IPS-18c (cell line): ENCODE data around the gene CLDN15.
A peak's percentile ranks its signal among the peaks of the same experiment; 100 is the strongest.

Experiments
- H3K4me3 ChIP-seq: 2 replicates; pipeline ENCODE4 v1.7.0; 2013; ENCODE audit warnings: low read depth, mild to moderate bottlenecking, low read length, moderate library complexity; ENCODE audit not compliant: insufficient read depth
- H3K9me3 ChIP-seq: one replicate; pipeline ENCODE4 v1.6.1; 2013; ENCODE audit warnings: mild to moderate bottlenecking, low read length, moderate library complexity; ENCODE audit not compliant: control insufficient read depth, insufficient read depth

The CLDN15 gene

DNA sequence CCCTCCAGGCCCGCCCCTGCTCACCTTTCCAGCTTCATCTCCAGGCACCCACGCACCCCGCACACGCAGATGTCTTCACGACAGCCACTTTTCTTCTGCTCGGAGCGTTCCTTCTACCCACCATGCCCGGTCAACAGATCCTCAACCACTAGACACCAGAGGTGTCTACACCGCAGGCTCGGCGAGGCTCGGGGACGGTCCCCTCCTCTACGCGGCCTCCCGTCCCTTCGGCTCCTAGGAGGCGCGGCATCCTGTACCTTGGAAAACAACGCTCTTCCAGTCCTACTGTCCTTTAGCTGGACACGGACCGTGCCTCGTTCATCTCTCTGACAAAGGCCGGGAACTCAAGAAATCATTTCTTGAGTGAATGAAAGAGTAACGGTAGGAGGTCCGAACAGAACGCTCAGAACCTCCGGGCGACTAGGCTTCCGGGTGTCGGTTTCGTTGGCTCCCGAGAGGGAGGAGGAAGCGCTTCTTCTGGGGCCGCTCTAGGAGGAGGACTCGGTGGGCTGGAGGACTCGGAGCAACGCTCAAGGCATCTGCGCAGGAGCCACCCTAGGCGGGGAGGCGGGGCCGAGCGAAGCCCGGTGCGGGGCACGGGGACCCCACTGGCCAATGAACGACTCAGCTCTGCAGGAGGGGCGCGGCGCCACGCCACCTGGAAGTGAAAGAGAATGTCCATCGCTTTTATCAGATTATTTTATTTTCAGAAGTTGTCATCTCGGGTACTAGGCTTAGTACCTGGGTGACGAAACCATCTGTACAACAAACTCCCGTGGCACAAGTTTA lies 14.5 kb upstream of the CLDN15 start:
- no peaks in the 10 kb centered on the region for H3K9me3 ChIP-seq
- H3K4me3 ChIP-seq, result peak overlapping the region; percentile 96

DNA sequence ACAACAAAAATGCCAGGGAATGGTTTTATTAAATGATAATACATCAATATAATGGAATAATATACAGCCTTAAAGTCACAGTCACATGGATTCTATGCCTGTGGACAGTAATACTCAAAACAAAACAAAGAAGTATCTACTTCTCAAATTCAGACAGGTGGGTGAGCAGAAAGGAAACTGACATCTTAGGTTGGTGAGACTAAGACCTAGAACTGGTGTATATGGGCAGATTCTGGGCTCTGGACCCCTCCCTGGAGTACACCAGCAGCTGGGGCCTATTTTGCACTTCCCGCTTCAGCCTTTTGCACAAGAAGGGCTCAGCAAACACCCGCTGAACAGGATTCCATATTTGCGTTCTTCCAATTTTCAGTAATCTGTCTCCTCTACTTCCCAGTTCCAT lies 12.7 kb upstream of the CLDN15 start:
- Histone ChIP-seq H3K4me3 (no peak overlapping the region), H3K9me3 (no peaks in the 10 kb centered on the region)

DNA sequence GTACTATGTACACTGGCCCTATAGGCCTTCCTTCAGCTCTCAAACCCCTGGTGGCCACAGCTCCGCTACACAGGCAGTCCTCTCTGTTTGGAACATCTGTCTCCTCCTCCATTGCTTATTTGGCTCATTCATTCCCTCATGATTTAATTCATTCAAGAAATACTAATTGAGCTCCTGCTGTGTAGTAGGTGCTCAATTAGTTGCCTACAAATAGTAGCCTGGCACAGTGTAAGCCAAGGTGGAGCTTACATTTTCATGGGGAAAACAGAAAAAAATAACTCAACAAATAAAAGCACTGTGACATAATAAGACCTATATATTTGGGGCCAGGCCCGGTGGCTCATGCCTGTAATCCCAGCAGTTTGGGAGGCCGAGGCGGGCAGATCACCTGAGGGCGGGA lies 10.7 kb upstream of the CLDN15 start:
- no peak overlapping the region for H3K4me3 ChIP-seq
- no peaks in the 10 kb centered on the region for H3K9me3 ChIP-seq

DNA sequence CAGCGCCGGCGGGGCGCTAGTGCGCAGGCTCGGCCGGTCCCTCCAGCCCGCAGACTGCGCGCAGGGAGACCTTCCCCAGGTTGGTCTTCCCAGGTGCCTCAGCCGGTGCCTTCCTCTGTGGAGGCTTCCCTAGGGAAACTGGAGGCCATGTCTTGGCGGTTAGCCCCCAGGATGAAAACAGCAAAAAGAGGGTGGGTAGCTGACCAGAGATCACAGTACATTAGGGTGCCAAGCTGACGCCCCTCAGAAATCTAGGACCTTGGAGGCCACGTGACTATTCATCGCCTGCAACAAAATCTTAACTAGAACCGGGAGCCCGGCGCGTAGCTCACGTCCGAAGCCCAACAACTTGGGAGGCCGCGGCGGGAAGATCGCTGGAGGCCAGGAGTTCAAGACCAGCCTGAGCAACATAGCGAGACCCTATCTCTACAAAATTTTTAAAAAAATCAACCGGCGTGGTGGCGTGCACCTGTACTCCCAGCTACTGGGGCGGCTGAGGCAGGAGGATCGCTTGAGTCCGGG lies 7.6 kb upstream of the CLDN15 start:
- Histone ChIP-seq H3K4me3 (peak overlapping the region; percentile 73), H3K9me3 (no peaks in the 10 kb centered on the region)

DNA sequence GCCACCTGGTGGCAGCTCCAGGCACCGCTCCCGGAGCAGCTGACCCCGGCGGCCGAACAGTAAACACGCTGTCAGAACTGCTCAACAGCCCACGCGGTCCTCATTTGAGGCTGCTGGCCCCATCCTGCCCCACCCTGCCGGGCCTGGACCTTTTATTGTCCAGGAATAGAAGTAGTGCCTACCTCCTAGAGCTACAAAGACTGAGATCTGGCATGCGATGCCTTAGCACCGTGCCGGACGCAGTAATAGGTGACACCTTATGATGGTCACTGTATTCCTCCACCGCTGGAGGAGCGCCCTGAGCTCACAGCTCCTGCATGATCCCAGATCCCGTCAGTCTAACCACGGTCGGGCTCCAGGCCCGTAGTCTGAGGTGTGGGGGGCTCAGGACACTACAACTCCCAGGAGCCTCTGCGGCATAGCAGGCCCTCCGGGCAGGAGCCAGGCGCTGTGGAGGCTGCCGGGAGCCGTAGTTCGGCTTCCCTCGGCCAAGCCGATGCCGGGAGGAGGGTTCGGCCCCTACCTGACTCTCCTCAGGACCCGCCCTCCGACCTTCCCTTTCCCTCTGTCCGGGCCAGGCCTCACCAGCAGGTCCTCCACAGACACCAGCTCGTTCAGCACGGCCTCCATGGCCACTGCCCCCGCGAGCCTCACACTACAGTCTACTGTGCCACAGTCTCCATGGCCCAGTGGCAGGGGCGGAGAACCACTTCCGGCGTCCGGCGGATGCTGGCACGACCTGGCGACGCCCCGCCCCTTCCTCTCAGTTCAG lies 7.0 kb upstream of the CLDN15 start, which contains the start of gene FIS1:
Gene FIS1 (minus strand): TSS at position 707 of the 772 bp plus-strand sequence. CDS start 77 bp downstream, at position 630.
- H3K4me3 ChIP-seq, result peak within 1 kb of the TSS; percentile 73
- no peaks in the 10 kb centered on the region for H3K9me3 ChIP-seq

DNA sequence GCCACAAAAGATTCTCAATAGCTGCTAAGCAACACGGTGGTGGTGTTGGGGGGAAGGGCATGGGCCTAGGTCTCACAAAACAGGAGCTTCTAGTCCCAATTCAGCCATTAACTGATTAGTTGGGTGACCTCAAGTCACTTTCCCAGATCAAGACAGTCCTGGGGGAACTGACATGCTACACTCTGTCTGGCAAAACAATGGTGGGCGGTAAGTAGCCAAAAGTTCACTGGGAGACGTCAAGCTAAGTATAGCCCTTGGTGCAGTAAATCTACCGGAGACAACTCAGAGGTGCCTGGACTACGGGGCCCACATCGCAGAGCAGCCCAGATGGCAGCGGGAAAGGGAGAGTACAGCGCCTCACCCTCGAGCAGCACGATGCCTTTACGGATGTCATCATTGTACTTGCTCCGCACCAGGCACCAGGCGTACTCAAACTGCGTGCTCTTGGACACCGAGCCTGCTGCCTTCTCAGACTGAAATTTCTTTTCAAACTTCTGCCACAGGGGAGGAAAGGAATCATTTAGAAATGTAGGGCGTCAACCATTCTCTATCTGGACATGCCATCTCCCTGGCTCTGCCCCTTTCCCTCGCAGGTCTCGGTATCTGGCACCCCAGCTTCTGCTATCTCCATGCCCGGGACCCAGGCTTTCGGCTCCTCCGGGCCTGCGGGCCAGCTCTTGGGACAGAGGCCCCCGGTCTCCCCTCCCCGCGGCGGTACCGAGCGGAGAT lies 6.2 kb upstream of the CLDN15 start:
- H3K4me3 ChIP-seq, result peak overlapping the region; percentile 73
- no peaks in the 10 kb centered on the region for H3K9me3 ChIP-seq

DNA sequence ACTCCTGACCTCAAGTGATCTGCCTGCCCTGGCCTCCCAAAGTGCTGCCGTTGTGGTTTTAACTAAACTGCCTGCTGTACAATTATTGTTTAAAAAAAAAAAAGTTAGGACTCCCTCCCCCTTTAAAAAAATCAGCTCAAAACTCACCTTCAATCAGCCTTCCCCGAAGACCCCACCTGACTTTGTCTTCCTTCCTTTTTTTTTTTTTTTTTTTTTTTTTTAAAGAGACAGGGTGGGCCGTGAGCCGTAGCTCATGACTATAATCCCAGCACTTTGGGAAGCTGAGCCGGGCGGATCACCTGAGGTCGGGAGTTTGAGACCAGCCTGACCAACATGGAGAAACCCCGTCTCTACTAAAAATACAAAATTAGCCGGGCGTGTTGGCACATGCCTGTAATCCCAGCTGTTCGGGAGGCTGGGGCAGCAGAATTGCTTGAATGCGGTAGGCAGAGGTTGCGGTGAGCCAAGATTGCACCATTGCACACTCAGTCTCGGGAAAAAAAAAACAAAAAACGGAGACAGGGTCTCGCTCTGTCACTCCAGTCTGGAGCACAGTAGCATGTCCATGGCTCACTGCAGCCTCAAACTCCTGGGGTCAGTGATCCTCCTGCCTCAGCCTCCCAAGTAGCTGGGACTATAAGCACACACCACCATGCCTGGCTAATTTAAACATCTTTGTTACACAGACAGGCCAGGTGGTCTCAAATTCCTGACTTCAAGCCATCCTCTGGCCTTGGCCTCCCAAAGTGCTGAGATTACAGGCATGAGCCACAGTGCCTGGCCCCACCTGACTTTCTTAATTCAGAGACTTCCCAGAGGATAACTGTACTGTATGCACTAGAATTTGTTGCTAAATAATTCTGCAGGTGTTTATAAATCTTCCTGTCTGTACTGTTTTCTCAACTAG lies 4.1 kb upstream of the CLDN15 start:
- H3K4me3 ChIP-seq, result no peak overlapping the region
- H3K9me3 ChIP-seq, result no peaks in the 10 kb centered on the region

DNA sequence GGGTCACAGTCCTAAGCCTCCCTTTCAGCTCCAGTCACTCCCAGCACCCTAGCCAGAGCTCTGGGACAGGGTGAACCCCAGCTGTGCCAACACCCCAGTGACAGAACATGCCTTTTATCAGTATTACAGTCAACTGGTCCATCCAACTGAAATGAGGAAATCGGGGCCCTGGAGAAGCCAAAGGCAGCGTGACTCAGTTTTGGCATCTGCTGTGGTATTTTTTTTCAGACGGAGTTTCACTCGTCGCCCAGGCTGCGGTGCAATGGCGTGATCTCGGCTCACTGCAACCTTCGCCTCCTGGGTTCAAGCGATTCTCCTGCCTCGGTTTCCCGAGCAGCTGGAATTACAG lies 3.4 kb upstream of the CLDN15 start:
- no peaks in the 10 kb centered on the region for H3K9me3 ChIP-seq
- H3K4me3 ChIP-seq, result no peak overlapping the region

DNA sequence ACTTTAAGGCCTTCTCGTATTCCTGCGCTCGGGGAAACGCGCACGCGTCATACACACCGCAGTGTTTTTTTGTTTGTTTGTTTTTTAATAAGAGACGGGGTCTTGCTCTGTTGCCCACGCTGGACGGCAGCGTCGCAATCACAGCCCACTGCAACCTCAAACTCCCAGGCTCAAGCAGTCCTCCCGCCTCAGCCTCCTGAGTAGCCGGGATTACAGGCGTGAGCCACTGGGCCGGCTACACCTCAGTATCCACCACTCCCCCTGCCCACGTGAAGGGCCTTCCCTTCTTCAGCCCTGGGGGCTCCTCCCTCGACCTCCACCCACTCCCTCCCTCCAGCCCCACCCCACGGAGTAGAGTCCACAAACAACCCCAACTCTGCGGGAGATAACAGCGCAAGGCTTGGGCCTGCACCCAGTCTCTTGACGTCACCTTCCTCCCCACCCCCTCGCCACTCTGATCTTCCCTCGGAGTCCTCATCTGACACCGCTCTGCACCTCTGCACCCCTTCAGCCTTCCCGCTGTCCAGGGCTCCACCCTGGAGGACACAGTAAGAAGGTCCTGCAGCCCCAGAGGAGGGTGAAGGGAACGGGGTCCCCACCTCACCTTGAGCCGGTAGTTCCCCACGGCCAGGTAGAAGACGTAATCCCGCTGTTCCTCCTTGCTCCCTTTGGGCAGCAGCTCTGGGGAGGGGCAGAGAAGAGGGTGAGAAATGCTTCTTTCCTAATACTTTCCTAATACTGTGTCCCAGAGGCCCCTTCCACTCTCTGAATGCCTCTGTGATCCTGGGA lies 2.8 kb upstream of the CLDN15 start:
- Histone ChIP-seq H3K9me3 (no peaks in the 10 kb centered on the region), H3K4me3 (no peak overlapping the region)

DNA sequence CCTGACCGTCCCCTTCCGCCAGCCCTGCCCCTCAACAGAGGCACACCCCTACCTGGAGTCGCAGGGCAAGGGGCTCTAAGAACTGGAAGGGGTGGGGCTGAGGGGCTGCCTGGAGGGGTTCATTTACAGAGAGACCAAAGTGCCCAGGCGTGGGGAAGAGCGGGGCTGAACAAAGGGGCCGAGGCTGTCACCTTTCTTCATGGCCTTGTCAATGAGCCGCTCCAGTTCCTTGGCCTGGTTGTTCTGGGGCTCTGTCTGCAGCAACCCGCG lies 2.3 kb upstream of the CLDN15 start:
- H3K4me3 ChIP-seq, result no peak overlapping the region
- H3K9me3 ChIP-seq, result no peaks in the 10 kb centered on the region

DNA sequence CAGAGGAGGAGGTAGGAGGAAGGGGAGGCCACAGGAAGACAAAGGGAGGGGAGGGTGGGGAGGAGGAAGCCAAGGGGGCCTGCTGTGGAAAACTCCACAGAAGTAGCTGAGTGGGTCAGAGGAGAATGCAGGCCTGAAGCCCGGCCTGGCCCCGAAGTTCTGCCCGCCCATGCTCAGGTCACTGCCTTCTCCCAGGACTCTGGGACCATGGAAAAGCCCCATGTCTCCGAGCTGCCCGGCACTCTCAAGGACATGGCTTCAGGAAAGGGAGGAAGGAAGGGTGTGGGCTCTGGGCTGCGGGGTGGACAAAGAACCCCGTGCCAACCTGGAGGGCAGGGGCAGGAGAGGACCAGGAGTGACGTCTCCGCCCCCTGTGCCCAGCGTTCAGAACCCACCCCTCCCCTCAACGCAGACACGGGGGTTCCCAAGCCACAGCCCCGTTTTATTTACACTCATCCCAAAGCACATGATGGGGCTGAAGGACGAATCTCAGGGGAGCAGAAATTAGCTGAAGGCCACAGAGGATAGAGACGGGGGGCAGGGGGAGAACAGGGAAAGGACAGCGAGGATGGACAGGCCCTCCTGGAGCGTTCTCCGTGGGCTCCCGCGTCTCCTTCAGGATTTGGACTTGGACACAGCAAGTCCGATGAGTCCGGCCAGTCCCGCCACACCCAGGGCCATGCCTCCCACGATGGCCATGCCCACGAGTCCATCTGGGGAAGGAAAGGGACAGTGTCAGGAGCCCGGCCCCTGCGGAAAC lies 1.8 kb upstream of the CLDN15 start:
- no peaks in the 10 kb centered on the region for H3K9me3 ChIP-seq
- H3K4me3 ChIP-seq, result no peak overlapping the region

DNA sequence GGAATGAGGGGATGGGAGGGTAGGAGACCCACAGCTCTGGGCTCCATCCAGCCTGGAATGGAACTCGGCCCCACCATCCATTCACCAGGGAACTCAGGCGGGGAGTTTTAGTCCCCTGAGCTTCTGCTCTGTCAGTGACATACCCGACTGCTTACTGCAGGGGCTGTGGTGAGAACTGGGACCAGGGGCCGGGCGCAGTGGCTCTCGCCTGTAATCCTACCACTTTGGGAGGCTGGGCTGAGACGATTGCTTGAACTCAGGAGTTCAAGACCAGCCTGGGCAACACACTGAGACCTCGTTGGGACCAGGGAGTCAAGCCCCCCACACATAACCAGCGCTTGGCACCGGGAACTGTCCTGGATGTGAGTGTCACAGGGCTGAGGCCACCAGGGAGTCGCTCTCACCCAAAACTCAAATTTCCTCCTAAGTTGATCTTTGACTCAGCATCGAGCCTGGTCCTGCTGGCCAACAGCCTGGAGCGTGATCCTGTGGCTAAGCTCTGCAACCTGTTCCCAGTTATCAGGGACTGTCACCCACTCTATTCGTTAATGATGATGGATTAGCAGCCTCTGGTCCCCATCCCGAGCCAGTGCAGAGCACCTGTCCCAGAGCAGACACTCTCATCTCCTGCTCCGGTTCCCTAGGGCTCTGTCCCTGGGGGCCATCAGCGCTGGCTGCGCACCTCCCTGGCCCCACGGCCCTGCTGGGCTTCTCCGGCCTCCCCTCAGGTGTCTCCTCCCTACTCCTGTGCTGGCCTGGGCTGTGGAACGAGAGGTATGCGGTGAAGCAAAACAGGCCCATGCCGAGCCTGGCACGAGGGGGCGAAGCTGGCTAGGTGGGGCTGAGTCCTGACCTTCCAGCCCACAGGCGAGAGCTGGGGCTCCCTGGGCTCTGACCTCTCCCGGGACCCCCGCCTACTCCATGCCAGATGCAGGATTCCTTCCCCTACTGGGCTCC lies 902 bp upstream of the CLDN15 start:
- no peaks in the 10 kb centered on the region for H3K9me3 ChIP-seq
- no peak overlapping the region for H3K4me3 ChIP-seq

DNA sequence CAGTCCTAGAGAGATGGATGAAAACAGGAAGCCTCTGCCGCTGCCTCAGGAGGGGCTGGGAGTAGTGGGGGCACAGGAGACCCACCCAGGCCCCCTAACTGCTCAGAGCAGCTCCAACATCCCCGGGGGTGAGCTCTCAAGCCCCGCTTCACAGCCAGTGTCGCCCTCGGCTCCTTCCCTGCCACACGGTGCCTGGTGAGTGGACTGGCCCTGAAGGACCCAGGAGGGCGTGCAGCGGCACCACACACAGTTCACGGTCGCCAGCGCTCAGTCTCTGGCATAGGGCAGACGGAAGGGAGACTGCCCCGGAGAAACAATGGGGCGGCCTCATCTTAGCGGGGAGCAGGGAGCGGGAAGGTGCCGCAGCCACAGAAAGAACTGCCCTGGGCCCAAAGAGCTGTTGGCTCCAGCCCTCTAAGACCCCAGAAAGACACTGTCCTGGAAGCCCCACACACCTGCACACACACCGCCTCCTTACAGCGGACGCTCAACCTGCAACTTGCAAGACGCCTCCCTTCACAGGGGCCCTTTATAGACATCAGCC lies 1.2 kb downstream of the CLDN15 start:
- Histone ChIP-seq H3K4me3 (no peak overlapping the region), H3K9me3 (no peaks in the 10 kb centered on the region)

DNA sequence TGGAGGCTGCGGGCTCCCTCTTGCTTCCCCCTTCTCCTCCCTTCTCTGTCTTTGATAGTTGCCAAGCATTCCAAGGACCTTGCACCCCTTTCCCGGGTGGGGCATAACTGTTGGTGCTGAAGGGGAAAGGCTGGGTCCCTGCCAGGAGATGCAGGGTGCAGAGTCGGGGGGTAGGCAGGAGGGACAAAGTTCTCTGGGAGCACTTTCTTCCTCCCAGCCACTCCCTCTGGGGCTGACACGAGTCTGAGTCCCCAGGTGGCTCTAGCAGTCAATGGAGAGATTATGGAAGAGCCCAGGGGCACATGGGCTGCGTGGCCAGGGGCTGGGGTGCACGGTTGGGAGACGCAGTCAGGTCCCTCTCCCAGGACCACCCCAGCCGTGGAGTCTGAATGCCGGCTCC lies 2.1 kb downstream of the CLDN15 start:
- Histone ChIP-seq H3K9me3 (no peaks in the 10 kb centered on the region), H3K4me3 (no peak overlapping the region)

DNA sequence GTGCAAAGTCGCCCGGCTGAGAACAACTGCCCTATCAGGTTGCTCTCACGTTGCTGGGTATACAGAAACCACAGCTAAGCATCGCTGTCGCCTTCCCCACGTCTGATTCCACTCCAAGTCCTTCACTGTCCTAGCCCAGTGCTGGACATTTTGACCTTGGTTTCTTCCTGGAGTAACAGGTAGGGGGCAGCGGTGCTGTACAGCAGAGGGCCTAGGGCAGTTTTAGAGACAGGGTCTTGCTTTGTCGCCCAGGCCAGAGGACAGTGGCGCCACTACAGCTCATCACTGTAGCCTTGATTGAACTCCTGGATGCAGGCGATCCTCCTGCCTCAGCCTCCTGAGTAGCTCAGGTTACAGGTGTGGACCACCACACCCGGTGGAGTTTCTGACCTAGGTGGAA lies 2.6 kb downstream of the CLDN15 start:
- H3K4me3 ChIP-seq, result no peak overlapping the region
- no peaks in the 10 kb centered on the region for H3K9me3 ChIP-seq
